ENCODE results near the gene CCDC107.

The CCDC107 gene

GRCh38 chr9:35661756-35662350, 3.8 kb downstream of the CCDC107 start:
- FAIRE-seq (no peak), DNase-seq (ENCODE audit: insufficient read length, low spot score) (no peak)
- TF ChIP-seq POLR2AphosphoS5 (IDR thresholded peaks at IDR 0.05; ENCODE audit: low read depth, low read length) (no peak), POU2F2 (IDR thresholded peaks at IDR 0.05; ENCODE audit: low read depth, low read length) (no peak), SPI1 (IDR thresholded peaks at IDR 0.05; ENCODE audit: low read depth, low read length) (no peak), TAF1 (IDR thresholded peaks at IDR 0.05; ENCODE audit: low read depth, low read length) (no peak), PAX5 (IDR thresholded peaks at IDR 0.05; ENCODE audit: insufficient read depth, low read length, severe bottlenecking) (no peak), POLR2A (IDR thresholded peaks at IDR 0.05; ENCODE audit: low read depth, low read length) (no peak)

GRCh38 chr9:35662437-35662836, 4.3 kb downstream of the CCDC107 start:
- TF ChIP-seq SPI1 (IDR thresholded peaks at IDR 0.05; ENCODE audit: low read depth, low read length) (no peak), POLR2A (IDR thresholded peaks at IDR 0.05; ENCODE audit: low read depth, low read length) (no peak), POU2F2 (IDR thresholded peaks at IDR 0.05; ENCODE audit: low read depth, low read length) (no peak), PAX5 (IDR thresholded peaks at IDR 0.05; ENCODE audit: insufficient read depth, low read length, severe bottlenecking) (no peak), TAF1 (IDR thresholded peaks at IDR 0.05; ENCODE audit: low read depth, low read length) (no peak), POLR2AphosphoS5 (IDR thresholded peaks at IDR 0.05; ENCODE audit: low read depth, low read length) (no peak)
- FAIRE-seq (no peak), DNase-seq (ENCODE audit: insufficient read length, low spot score) (no peak)

- DNase-seq (ENCODE audit: insufficient read length, low spot score) (peak; percentile 89), FAIRE-seq (peak; percentile 97)
- TF ChIP-seq POU2F2 (IDR thresholded peaks at IDR 0.05; ENCODE audit: low read depth, low read length) (no peak), POLR2AphosphoS5 (IDR thresholded peaks at IDR 0.05; ENCODE audit: low read depth, low read length) (peak; percentile 26; the same call in 1 of the 2 replicates)
Measured at GRCh38 chr9:35664531-35665470, 6.7 kb downstream of the CCDC107 start, which contains the start of gene ARHGEF39. ARHGEF39 (minus strand) TSS chr9:35665195; CDS start chr9:35665169, 26 bp downstream.

- no peak for FAIRE-seq
- DNase-seq (ENCODE audit: insufficient read length, low spot score) = no peak
- no peak for TF ChIP-seq TAF1 (IDR thresholded peaks at IDR 0.05; ENCODE audit: low read depth, low read length)
- no peak for TF ChIP-seq POLR2AphosphoS5 (IDR thresholded peaks at IDR 0.05; ENCODE audit: low read depth, low read length)
- no peak for TF ChIP-seq SPI1 (IDR thresholded peaks at IDR 0.05; ENCODE audit: low read depth, low read length)
- TF ChIP-seq POLR2A (IDR thresholded peaks at IDR 0.05; ENCODE audit: low read depth, low read length) = no peak
- no peak for TF ChIP-seq PAX5 (IDR thresholded peaks at IDR 0.05; ENCODE audit: insufficient read depth, low read length, severe bottlenecking)
- no peak for TF ChIP-seq POU2F2 (IDR thresholded peaks at IDR 0.05; ENCODE audit: low read depth, low read length)
Measured at GRCh38 chr9:35665471-35665818, 7.4 kb downstream of the CCDC107 start.

GRCh38 chr9:35666045-35666444, 8.0 kb downstream of the CCDC107 start:
- no peak for DNase-seq (ENCODE audit: insufficient read length, low spot score)

GRCh38 chr9:35666549-35666948, 8.5 kb downstream of the CCDC107 start:
- FAIRE-seq (no peak), DNase-seq (ENCODE audit: insufficient read length, low spot score) (no peak)
- TF ChIP-seq POLR2A (IDR thresholded peaks at IDR 0.05; ENCODE audit: low read depth, low read length) = no peak
- TF ChIP-seq POLR2AphosphoS5 (IDR thresholded peaks at IDR 0.05; ENCODE audit: low read depth, low read length) = no peak
- TF ChIP-seq PAX5 (IDR thresholded peaks at IDR 0.05; ENCODE audit: insufficient read depth, low read length, severe bottlenecking) = no peak
- TF ChIP-seq SPI1 (IDR thresholded peaks at IDR 0.05; ENCODE audit: low read depth, low read length) = no peak
- no peak for TF ChIP-seq POU2F2 (IDR thresholded peaks at IDR 0.05; ENCODE audit: low read depth, low read length)
- TF ChIP-seq TAF1 (IDR thresholded peaks at IDR 0.05; ENCODE audit: low read depth, low read length) = no peak

More at GRCh38 chr9:35666045-35666444, 8.0 kb downstream of the CCDC107 start:
- FAIRE-seq = no peak
- no peak for TF ChIP-seq PAX5 (IDR thresholded peaks at IDR 0.05; ENCODE audit: insufficient read depth, low read length, severe bottlenecking)
- TF ChIP-seq TAF1 (IDR thresholded peaks at IDR 0.05; ENCODE audit: low read depth, low read length) = no peak
- no peak for TF ChIP-seq POLR2AphosphoS5 (IDR thresholded peaks at IDR 0.05; ENCODE audit: low read depth, low read length)
- no peak for TF ChIP-seq POU2F2 (IDR thresholded peaks at IDR 0.05; ENCODE audit: low read depth, low read length)
- no peak for TF ChIP-seq POLR2A (IDR thresholded peaks at IDR 0.05; ENCODE audit: low read depth, low read length)
- no peak for TF ChIP-seq SPI1 (IDR thresholded peaks at IDR 0.05; ENCODE audit: low read depth, low read length)

GRCh38 chr9:35667939-35668338, 9.8 kb downstream of the CCDC107 start:
- TF ChIP-seq POLR2A (IDR thresholded peaks at IDR 0.05; ENCODE audit: low read depth, low read length) = no peak
- TF ChIP-seq POLR2AphosphoS5 (IDR thresholded peaks at IDR 0.05; ENCODE audit: low read depth, low read length) = no peak
- TF ChIP-seq PAX5 (IDR thresholded peaks at IDR 0.05; ENCODE audit: insufficient read depth, low read length, severe bottlenecking) = no peak
- no peak for TF ChIP-seq SPI1 (IDR thresholded peaks at IDR 0.05; ENCODE audit: low read depth, low read length)
- TF ChIP-seq POU2F2 (IDR thresholded peaks at IDR 0.05; ENCODE audit: low read depth, low read length) = no peak
- no peak for TF ChIP-seq TAF1 (IDR thresholded peaks at IDR 0.05; ENCODE audit: low read depth, low read length)
- DNase-seq (ENCODE audit: insufficient read length, low spot score) (no peak), FAIRE-seq (no peak)

GRCh38 chr9:35669331-35670145, 11.4 kb downstream of the CCDC107 start:
- FAIRE-seq = no peak
- no peak for DNase-seq (ENCODE audit: insufficient read length, low spot score)
- TF ChIP-seq POLR2A (IDR thresholded peaks at IDR 0.05; ENCODE audit: low read depth, low read length) (no peak), POLR2AphosphoS5 (IDR thresholded peaks at IDR 0.05; ENCODE audit: low read depth, low read length) (no peak), SPI1 (IDR thresholded peaks at IDR 0.05; ENCODE audit: low read depth, low read length) (no peak), POU2F2 (IDR thresholded peaks at IDR 0.05; ENCODE audit: low read depth, low read length) (no peak), TAF1 (IDR thresholded peaks at IDR 0.05; ENCODE audit: low read depth, low read length) (no peak), PAX5 (IDR thresholded peaks at IDR 0.05; ENCODE audit: insufficient read depth, low read length, severe bottlenecking) (no peak)

Data from GM12891 (cell line).